Lower leg skin (tissue), 3 donors: Measurements from ENCODE around the gene PTGDS.

Source experiments
- CTCF ChIP-seq, 3 donors: fragments of 450-650 bp; IDR thresholded peaks; one replicate each; pipeline ENCODE4 v1.5.1; 2016; ENCODE audit warnings: antibody characterized with exemption in 3 of 3, mild to moderate bottlenecking in 3 of 3, moderate library complexity in 2 of 3
- POLR2A ChIP-seq, 2 donors: fragments of 450-650 bp; IDR thresholded peaks; one replicate each; pipeline ENCODE4 v1.6.1; 2016 to 2017; ENCODE audit warnings: antibody characterized with exemption in 2 of 2, mild to moderate bottlenecking in 1 of 2, moderate library complexity in 1 of 2

DNA sequence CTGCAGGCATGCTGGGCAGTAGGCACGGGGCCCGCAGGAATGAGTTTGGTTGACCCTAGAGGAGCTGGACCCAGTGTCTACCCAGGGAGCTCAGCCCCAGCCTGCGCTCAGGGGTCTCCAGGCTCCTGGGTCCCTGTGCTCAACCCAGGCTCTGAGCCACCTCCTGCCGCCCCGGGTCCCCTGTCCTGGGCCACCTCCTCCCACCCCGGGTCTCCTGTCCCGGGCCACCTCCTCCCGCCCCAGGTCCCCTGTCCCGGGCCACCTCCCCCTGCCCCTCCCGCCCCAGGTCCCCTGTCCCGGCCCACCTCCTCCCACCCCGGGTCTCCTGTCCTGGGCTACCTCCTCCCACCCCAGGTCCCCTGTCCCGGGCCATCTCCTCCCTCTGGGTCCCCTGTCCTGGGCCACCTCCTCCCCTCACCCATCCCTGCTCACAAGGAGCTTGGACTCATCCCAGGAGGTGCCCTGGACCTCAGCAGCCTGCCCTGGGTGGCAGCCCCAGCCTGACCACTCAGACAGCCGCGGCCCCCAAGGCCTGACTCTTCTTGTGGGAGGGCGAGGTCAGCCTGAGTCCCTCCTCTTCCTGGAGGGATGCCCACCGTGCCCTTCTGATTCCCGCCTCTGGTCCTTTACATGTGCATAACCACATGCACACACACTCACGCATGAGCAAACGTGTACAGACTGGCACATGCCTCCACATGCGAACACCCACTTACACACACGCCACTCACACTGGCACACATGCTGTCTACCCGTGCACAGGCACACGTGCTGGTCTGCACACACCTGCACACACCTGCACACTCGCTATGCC, 22.8 kb upstream of the PTGDS start:
- TF ChIP-seq CTCF (IDR thresholded peaks at IDR 0.05) (no peak), POLR2A (IDR thresholded peaks at IDR 0.05) (no peak)
